GM18867 (cell line): Measurements from ENCODE around the gene ZNF320.
"Not testable (repeated sequence)": the region's sequence is repeated elsewhere in the genome, so short reads cannot be mapped to it uniquely, and the experiment has no call there.

Source experiments
- ATAC-seq: cut with Tn5 transposase; IDR thresholded peaks from one replicate; pipeline ENCODE4 v1.9.1; 2021; ENCODE audit warnings: mild to moderate bottlenecking, moderate library complexity; ENCODE audit not compliant: unreplicated experiment

The ZNF320 gene

DNA sequence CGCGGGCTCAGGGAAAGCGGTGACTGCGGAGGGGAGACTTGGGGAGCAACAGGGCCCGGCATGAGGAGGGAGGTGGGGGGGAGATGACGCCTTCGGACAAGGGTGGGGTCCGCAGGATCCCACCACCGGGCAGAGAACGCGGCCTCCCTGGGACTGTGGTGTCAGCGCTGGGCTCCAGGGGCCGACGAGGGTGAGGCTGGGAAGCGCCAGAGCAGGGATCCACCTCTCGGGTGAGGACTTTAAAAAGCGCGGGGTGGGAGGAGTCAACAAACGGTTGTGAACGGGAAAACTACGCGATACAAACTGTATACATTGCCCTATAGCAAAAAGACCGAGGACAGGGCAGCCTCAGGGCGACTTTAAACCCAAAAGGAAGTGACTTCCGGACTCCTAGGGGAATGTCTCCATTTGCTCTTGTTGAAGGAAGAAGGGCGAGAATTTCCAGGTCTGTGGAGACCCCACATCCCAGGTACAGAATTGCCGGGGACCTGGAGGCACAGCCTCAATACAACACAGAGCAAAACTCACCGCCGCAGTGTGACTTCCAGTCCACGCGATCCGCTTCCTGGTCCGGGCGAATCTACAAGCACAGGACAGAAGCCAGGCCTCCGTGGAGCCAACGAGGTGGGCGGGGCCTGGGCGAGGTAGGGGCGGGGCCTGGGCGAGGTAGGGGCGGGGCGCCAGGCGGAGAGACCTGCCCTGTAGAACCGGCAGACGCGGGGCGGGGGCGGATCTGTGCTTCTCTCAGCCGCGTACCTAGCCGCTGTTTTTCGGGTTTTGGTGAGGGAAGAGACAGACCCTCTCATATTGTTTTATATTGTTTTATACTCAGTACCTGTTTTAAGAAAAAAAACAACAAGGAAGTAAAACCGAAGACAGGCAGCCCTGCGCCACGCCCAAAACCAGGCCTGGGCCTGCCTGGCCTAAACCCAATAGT is 25.7 kb upstream of the ZNF320 start, which contains the start of gene ZNF888:
ZNF888 (minus strand) TSS at position 588 of the 937 bp plus-strand sequence. CDS start 5,555 bp downstream, outside the sequence.
- ATAC-seq, result peak; percentile 96

DNA sequence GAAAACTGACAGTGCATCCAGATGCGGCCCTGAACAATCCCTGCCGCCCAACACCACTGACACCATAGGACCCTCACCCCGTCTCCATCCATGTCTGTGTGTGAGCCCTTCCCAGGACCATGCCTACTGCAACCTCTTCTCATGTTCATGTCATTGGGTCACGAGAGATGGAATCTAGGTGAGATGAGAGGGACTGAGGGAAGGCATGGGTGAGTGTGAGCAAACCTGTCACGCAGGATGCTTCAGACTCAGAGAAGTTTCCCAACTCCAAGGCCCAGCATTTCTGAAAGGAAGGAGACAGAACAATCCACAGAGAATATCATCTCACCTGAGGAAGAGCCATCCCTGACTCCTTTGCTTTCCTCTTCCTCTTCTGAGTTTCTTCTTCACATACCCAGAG is 20.1 kb upstream of the ZNF320 start:
- ATAC-seq, result no peak

DNA sequence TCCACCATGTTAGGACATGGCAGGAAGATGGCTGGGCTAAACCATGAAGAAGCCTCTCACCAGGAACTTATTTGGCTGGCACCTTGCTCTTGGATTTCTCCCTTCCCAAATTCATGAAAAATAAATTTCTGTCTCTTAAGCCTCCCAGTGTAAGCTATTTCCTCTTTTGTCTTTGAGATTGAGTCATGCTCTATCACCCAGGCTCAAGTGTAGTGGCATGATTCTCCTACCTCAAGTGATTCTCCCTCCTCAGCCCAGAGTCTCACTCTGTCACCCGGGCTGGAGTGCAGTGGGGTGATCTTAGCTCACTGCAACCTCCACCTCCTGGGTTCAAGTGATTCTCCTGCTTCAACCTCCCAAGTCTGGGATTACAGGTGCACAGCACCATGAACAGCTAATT is 13.2 kb upstream of the ZNF320 start:
- no peak for ATAC-seq

DNA sequence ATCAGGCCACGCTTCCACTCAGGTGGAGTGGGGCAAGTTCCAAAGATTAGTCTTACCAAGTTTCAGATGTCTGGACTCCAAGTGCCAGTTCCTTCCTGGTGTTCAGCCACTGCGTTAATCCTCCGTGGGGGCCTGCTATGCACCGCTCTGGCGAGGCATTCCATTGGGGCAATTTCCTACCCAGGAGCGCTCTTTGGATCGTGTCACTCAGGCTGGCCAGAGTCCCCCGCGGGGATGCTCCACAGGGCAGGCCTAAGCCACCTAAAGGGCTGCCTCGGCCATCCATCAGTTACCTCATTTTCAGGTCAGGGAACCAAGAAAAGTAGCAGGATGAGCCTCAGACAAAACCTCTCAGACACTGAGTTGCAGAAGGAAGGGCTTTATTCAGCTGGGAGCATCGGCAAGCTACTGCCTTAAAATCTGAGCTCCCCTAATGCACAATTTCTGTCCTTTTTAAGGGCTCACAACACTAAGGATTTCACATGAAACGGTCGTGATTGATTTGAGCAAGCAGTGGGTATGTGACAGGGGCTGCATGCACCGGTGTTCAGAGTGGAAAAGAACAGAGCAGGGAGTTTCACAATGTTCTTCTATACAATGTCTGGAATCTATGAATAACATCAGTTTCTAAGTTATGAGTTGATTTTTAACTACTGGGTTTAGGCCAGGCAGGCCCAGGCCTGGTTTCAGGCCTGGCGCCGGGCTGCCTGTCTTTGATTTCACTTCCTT is 6.8 kb upstream of the ZNF320 start:
- not testable (repeated sequence) for ATAC-seq

DNA sequence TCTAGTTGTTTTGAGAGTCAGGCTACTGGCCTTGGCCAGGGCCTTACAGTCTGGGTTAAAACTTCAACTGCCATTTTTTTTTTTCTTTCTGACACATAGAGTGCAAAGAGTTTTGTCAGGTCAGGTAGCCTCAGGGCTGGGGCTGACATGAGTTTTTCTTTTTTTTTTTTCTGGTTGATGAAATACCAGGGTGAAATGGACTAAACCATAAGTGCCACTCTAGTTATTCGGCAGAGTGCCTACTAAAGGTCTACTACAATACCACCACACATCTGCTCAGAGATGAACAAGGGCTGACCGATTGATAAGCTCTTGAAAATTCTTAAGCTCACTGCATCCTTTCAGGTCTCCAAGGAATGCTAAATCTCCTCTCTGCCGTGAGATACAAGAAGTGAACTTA is 4.4 kb upstream of the ZNF320 start:
- ATAC-seq, result no peak

DNA sequence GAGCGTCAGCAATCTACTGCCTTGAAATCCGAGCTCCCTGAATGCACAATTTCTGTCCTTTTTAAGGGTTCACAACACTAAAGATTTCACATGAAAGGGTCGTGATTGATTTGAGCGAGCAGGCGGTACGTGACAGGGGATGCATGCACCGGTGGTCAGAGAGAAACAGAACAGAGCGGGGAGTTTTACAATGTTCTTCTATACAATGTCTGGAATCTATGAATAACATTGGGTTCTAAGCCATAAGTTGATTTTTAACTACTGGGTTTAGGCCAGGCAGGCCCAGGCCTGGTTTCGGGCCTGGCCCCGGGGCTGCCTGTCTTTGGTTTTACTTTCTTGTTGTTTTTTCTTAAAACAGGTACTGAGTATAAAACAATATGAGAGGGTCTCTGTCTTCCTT is 1.2 kb upstream of the ZNF320 start:
- not testable (repeated sequence) for ATAC-seq

DNA sequence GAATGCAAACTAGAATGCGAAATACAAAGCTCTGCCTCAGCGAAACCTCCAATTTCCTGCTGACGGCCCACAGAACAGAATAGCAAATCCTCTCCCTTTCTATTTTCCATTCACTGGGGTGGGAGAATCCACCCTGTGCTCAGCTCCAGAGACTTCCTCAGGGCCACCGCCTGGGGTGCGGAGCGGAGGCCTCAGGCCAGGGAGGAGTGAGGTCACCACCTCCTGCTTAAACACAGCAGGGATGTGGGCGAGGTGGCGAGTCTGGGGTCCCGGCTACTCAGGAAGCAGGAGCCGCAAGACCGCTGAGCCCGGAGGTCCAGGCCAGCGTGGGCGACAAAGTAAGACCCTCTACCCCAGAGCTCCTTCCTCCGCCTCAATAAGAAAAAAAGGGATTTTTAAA is 666 bp upstream of the ZNF320 start:
- ATAC-seq, result no peak

DNA sequence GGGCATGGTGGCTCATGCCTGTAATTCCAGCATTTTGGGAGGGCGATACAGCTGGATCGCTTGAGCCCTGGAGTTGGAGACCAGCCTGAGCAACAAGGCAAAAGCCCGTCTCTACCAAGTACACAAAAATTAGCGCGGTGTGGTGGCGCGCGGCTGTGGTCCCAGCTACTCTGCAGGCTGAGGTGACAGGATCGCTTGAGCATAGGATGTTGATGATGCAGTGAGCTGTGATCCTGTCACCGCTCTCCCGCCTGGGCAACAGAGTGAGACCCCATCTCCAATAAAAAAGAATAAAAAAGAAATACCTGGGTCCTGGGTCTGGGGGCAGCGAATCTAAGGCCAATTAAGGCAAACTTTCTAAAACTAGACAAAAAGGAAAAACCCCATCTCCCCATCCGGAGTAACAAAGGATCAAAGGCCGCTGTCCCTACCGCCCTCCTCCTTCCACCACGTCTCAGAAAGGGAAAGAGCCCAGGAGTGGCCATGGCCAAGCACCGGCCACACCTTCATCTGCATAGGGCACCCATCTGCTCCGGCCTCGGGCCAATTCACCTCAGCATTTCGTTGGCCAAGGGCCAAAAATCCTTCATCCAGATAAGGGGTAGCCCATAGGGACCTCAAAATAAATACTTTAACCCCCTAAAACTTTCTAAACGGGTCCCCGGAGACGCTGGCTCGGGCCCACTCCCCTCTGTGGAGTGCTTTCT is 851 bp downstream of the ZNF320 start:
- ATAC-seq, result no peak

DNA sequence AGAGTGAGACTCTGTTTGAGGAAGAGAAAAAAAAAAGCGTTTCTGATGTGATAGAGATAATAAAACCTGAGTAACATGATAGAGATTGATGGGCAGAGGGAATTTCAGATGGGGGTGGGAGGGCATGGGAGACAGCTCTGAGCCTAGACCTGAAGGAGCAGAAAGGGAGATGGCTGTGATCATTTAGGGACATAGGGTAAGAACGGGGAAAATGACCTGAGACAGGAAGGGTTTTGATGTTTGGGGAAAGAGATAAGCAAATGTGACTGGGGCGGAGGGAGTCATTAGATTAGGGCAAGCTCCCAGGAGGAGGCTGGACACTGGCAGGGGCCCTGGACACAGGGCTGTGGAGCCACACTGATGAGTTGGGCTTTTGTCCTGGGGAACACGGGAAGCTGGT is 6.1 kb downstream of the ZNF320 start:
- no peak for ATAC-seq

DNA sequence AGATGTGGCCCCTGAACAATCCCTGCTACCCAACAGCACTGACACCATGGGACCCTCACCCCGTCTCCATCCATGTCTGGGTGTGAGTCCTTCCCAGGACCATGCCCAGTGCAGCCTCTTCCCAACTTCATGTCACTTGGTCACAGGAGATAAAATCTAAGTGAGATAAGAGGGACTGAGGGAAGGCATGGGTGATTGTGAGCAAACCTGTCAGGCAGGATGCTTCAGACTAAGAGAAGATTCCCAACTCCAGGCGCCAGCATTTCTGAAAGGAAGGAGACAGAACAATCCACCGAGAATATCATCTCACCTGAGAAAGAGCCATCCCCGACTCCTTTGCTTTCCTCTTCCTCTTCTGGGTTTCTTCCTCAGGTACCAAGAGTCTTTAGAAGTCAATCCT is 7.5 kb downstream of the ZNF320 start:
- ATAC-seq, result no peak

DNA sequence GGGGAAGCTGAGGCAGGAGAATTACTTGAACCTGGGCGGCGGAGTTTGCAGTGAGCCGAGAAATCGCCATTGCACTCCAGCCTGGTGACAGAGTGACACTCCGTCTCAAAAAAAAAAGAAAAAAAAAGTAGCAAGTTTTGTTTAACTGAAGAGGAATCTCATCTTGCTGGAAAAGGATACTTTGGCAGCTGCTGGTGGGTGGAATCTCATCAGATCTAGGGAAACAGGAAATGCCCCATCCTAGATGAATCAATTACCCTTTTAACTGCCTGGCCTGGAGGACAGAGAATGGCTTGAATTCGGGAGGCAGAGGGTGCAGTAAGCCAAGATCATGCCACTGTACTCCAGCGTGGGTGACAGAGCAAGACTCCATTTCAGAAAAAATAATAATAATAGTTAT is 8.4 kb downstream of the ZNF320 start:
- ATAC-seq, result no peak

DNA sequence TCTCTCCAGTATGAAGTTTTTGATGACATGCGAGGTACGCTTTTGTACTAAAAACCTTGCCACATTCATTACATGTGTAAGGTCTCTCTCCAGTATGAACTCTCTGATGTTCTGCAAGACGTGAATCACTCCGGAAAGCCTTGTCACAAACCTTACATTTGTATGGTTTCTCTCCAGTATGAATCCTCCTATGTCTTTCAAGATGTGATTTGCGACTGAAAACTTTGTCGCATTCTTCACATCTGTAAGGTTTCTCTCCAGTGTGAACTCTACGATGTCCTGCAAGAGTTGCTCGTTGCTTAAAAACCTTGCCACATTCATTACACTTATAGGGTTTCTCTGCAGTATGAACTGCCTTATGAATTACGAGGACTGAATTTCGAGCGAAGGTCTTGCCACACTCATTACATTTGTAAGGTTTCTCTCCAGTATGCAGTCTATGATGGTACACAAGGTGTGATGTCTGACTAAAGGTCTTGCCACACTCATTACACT is 16.5 kb downstream of the ZNF320 start:
- no peak for ATAC-seq

DNA sequence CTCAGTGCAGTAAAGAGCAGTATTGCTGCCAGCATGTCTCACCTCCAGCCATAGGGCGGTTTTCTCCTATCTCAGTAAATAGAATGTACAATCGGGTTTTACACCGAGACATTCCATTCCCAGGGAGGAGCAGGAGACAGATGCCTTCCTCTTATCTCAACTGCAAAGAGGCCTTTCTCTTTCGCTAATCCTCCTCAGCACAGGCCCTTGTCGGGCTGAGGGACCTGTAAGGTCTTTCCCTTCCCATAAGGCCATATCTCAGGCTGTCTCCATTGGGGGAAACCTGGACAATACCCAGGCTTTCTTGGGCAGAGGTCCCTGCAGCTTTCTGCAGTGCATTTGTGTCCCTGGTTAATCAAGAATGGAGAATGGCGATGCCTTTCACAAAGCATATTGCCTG is 24.4 kb downstream of the ZNF320 start:
- not testable (repeated sequence) for ATAC-seq

DNA sequence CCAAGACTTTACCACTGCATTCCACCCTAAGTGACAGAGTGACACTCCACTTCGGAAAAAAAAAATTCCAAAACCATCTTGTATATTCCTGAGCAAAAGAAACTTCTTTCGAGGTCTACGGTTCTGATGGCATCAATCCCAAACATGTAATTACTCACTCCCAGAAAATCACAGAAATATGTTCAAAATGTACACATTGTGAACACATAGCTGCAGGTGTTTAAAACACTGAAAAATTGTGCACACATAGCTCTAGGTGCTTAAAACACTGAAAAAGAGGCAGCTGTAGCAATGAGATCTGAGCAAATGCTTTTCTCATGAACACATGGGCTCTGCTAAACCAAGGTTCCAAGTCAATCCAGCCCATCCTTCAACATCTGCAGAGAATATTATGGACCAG is 26.0 kb downstream of the ZNF320 start:
- ATAC-seq, result no peak

DNA sequence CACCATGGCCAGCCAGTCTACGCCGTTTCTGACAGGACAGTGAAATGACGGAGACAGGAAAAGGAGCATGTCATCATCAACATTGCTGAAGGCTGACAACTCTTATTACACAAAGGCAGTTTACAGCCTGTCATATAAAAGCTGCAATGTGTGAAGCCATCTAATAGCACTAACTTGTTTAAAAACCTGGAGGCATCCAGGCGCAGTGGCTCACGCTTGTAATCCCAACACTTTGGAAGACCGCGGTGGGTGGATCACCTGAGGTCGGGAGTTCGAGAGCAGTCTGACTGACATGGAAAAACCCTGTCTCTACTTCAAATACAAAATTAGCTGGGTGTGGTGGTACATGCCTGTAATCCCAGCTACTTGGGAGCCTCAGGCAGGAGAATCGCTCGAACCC is 29.4 kb downstream of the ZNF320 start:
- ATAC-seq, result not testable (repeated sequence)

DNA sequence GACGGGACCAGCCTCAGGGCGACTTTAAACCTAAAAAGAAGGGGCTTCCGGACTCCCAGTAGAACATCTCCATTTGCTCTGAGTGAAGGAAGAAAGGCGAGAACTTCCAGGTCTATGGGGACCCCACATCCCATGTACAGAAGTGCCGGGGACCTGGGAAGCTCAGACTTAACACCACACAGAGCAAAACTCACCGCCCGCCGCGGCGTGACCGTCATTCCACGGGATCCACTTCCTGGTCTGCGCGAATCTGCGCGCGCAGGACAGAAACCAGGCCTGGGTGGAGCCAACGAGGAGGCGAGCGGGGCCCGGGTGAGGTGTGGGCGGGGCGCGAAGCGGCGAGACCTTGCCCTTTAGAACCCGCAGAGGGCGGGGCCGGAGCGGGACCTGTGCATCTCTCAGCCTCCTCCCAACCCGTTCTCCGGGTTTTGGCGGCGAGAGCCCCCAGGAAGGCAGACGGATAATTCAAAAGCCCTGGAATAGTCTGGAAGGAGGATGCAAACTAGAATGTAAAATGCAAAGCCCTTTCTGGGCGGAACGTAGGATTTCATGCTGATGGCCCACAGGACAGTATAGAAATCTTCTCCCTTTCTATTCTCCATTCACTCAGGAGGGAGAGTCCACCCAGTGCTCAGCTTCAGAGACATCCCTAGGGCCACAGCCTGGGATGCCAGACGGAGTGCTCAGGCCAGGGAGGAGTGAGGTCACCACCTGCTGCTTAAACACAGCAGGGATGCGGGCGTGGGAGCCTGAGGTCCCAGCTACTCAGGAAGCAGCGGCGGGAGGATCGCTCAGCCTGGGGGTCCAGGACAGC is 39.9 kb downstream of the ZNF320 start, which contains the start of gene ZNF468:
ZNF468 (minus strand) TSS at position 242 of the 814 bp plus-strand sequence. CDS start 3,347 bp downstream, outside the sequence.
- ATAC-seq, result peak; percentile 99

DNA sequence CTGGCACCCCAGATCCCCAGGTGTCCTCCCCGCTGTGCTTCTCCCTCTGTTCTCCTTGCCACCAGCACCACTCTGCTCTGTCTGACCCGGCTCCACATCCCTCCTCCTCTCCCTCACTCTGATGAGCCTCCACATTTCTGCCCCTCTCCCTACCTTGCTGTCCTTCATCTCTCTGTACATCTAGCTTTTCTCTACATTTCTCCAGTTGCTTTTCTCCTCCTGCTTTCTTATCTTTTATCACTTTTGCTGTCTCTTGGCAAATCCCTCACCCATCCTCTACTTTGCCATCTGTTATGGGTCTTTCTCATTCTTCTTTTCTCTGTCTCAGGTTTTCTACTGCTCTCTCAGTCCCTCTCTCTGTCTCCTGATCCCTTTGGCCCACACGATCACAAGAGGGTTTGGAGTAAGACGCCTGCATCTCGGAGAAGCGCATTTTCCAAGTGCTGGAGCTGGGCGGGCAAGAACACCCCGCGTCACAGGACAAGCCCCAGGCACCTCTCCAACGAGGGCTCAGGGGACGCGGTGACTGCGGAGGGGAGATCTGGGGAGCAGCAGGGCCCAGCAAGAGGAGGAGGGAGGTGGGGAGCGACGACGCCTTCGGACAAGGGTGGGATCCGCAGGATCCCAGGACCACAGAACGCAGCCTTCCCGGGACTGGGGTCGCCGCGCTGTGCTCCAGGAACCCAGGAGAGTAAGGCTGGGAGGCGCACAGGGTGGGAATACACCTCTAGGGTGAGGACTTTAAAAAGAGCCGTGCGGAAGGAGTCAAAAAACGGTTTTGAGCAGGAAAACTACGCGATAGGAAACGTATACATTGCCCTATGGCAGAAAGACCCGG is 40.7 kb downstream of the ZNF320 start:
- peak; percentile 10 for ATAC-seq
